IgD-negative memory B cell (primary cell): ENCODE data around the gene MAP7. TPM values are rescaled to one million over a fixed set of nuclear protein-coding genes. Genes with fewer than 3 reads are reported as not detected.
"Not testable (repeated sequence)": the region's sequence is repeated elsewhere in the genome, so short reads cannot be mapped to it uniquely, and the experiment has no call there.

Source experiments
- H3K27ac Mint-ChIP-seq, 3 donors: one replicate each; pipeline ENCODE4 v1.8.0; 2020 to 2022; ENCODE audit warnings: mild to moderate bottlenecking in 3 of 3, mixed read lengths in 3 of 3, moderate library complexity in 1 of 3
- H3K27me3 Mint-ChIP-seq: one replicate; pipeline ENCODE4 v1.8.0; 2021; ENCODE audit warnings: mixed read lengths
- H3K36me3 Mint-ChIP-seq: one replicate; pipeline ENCODE4 v1.8.0; 2020; ENCODE audit warnings: mild to moderate bottlenecking, mixed read lengths
- H3K4me1 Mint-ChIP-seq, 3 donors: one replicate each; pipeline ENCODE4 v1.8.0; 2020 to 2022; ENCODE audit warnings: mixed read lengths in 3 of 3, mild to moderate bottlenecking in 1 of 3
- H3K4me3 Mint-ChIP-seq, 4 donors: one replicate each; pipeline ENCODE4 v1.8.0; 2020 to 2022; ENCODE audit warnings: mild to moderate bottlenecking in 4 of 4, mixed read lengths in 4 of 4, moderate library complexity in 3 of 4
- H3K9me3 Mint-ChIP-seq, 3 donors: one replicate each; pipeline ENCODE4 v1.8.0; 2020 to 2021; ENCODE audit warnings: mixed read lengths in 3 of 3, mild to moderate bottlenecking in 1 of 3
- polyA plus RNA-seq: library from polyadenylated mRNA; unstranded; fragments of 300-500 nt; fragmentation: Illumina TruSeq; gene quantifications from one replicate; pipeline ENCODE4 v1.2.3, GENCODE V29; 2021

The MAP7 gene
- polyA plus RNA-seq, 1 donor from 2014 or later = 4.0 TPM

GRCh38 chr6:136467186-136467585 is 83.0 kb downstream of the MAP7 start:
- H3K27me3 Mint-ChIP-seq = peaks cover 12% of the 10 kb centered on the region
- H3K36me3 Mint-ChIP-seq = no peaks in the 10 kb centered on the region
- H3K4me3 Mint-ChIP-seq = no peak overlapping the region
- no peak overlapping the region for H3K27ac Mint-ChIP-seq
- no peaks in the 10 kb centered on the region for H3K9me3 Mint-ChIP-seq
- peaks cover 0 to 9% (median 5%) of the 10 kb centered on the region in 3 donors for H3K4me1 Mint-ChIP-seq

GRCh38 chr6:136466777-136467176 is 83.4 kb downstream of the MAP7 start:
- Mint-ChIP-seq H3K4me1 (peaks cover 0 to 9% (median 5%) of the 10 kb centered on the region in 3 donors), H3K36me3 (no peaks in the 10 kb centered on the region), H3K9me3 (no peaks in the 10 kb centered on the region), H3K27me3 (peaks cover 12% of the 10 kb centered on the region), H3K27ac (no peak overlapping the region), H3K4me3 (no peak overlapping the region)

- Mint-ChIP-seq H3K9me3 (no peaks in the 10 kb centered on the region), H3K4me1 (peaks cover 0 to 6% (median 5%) of the 10 kb centered on the region in 3 donors), H3K4me3 (no peak overlapping the region), H3K36me3 (no peaks in the 10 kb centered on the region), H3K27ac (no peak overlapping the region), H3K27me3 (peaks cover 10% of the 10 kb centered on the region)
Observed at GRCh38 chr6:136465766-136466303, 84.4 kb downstream of the MAP7 start.

GRCh38 chr6:136464874-136465273 is 85.3 kb downstream of the MAP7 start:
- H3K4me1 Mint-ChIP-seq = peaks cover 0 to 6% (median 5%) of the 10 kb centered on the region in 3 donors
- H3K9me3 Mint-ChIP-seq = no peaks in the 10 kb centered on the region
- H3K36me3 Mint-ChIP-seq = no peaks in the 10 kb centered on the region
- peaks cover 12% of the 10 kb centered on the region for H3K27me3 Mint-ChIP-seq
- no peak overlapping the region for H3K27ac Mint-ChIP-seq
- H3K4me3 Mint-ChIP-seq = no peak overlapping the region

- Mint-ChIP-seq H3K4me1 (peaks cover 0 to 6% (median 5%) of the 10 kb centered on the region in 3 donors), H3K27me3 (peaks cover 11% of the 10 kb centered on the region), H3K27ac (no peak overlapping the region), H3K36me3 (no peaks in the 10 kb centered on the region), H3K9me3 (no peaks in the 10 kb centered on the region), H3K4me3 (no peak overlapping the region)
Observed at GRCh38 chr6:136464148-136464547, 86.1 kb downstream of the MAP7 start.

GRCh38 chr6:136463743-136464142 is 86.5 kb downstream of the MAP7 start:
- Mint-ChIP-seq H3K27ac (no peak overlapping the region), H3K36me3 (no peaks in the 10 kb centered on the region), H3K27me3 (peaks cover 11% of the 10 kb centered on the region), H3K9me3 (no peaks in the 10 kb centered on the region), H3K4me3 (no peak overlapping the region), H3K4me1 (peaks cover 0 to 6% (median 5%) of the 10 kb centered on the region in 3 donors)

- Mint-ChIP-seq H3K9me3 (peaks cover 0 to 6% (median 5%) of the 10 kb centered on the region in 3 donors), H3K27me3 (peaks cover 8% of the 10 kb centered on the region)
Observed at GRCh38 chr6:136446579-136447187, 103.5 kb downstream of the MAP7 start.

GRCh38 chr6:136446145-136446544 is 104.1 kb downstream of the MAP7 start:
- Mint-ChIP-seq H3K36me3 (no peaks in the 10 kb centered on the region), H3K27me3 (peaks cover 8% of the 10 kb centered on the region), H3K4me1 (no peaks in the 10 kb centered on the region), H3K4me3 (no peak overlapping the region), H3K9me3 (peaks cover 0 to 3% (median 2%) of the 10 kb centered on the region in 3 donors), H3K27ac (no peak overlapping the region)

More at GRCh38 chr6:136446579-136447187, 103.5 kb downstream of the MAP7 start:
- Mint-ChIP-seq H3K4me3 (no peak overlapping the region), H3K27ac (no peak overlapping the region), H3K36me3 (no peaks in the 10 kb centered on the region), H3K4me1 (no peaks in the 10 kb centered on the region)

GRCh38 chr6:136445063-136445462 is 105.2 kb downstream of the MAP7 start:
- peaks cover 0 to 2% (median 0%) of the 10 kb centered on the region in 3 donors for H3K9me3 Mint-ChIP-seq
- H3K36me3 Mint-ChIP-seq = no peaks in the 10 kb centered on the region
- peaks cover 8% of the 10 kb centered on the region for H3K27me3 Mint-ChIP-seq
- no peak overlapping the region for H3K4me3 Mint-ChIP-seq
- no peak overlapping the region for H3K27ac Mint-ChIP-seq
- no peaks in the 10 kb centered on the region for H3K4me1 Mint-ChIP-seq

- no peak overlapping the region for H3K27ac Mint-ChIP-seq
- no peaks in the 10 kb centered on the region for H3K4me1 Mint-ChIP-seq
- no peak overlapping the region for H3K4me3 Mint-ChIP-seq
- no peaks in the 10 kb centered on the region for H3K27me3 Mint-ChIP-seq
- no peaks in the 10 kb centered on the region for H3K9me3 Mint-ChIP-seq
- H3K36me3 Mint-ChIP-seq = no peaks in the 10 kb centered on the region
Observed at GRCh38 chr6:136440203-136440602, 110.0 kb downstream of the MAP7 start.

- H3K27ac Mint-ChIP-seq = no peak overlapping the region
- no peaks in the 10 kb centered on the region for H3K9me3 Mint-ChIP-seq
- no peaks in the 10 kb centered on the region for H3K36me3 Mint-ChIP-seq
- H3K4me3 Mint-ChIP-seq = no peak overlapping the region
- H3K27me3 Mint-ChIP-seq = no peaks in the 10 kb centered on the region
- no peaks in the 10 kb centered on the region for H3K4me1 Mint-ChIP-seq
Observed at GRCh38 chr6:136439514-136440190, 110.6 kb downstream of the MAP7 start.

GRCh38 chr6:136438441-136438840 is 111.8 kb downstream of the MAP7 start:
- Mint-ChIP-seq H3K27me3 (no peaks in the 10 kb centered on the region), H3K9me3 (no peaks in the 10 kb centered on the region), H3K4me1 (no peaks in the 10 kb centered on the region), H3K36me3 (no peaks in the 10 kb centered on the region), H3K4me3 (no peak overlapping the region), H3K27ac (no peak overlapping the region)

GRCh38 chr6:136437246-136437645 is 113.0 kb downstream of the MAP7 start:
- H3K27ac Mint-ChIP-seq = no peak overlapping the region
- no peak overlapping the region for H3K4me3 Mint-ChIP-seq
- no peaks in the 10 kb centered on the region for H3K36me3 Mint-ChIP-seq
- H3K27me3 Mint-ChIP-seq = no peaks in the 10 kb centered on the region
- no peaks in the 10 kb centered on the region for H3K4me1 Mint-ChIP-seq
- H3K9me3 Mint-ChIP-seq = no peaks in the 10 kb centered on the region

GRCh38 chr6:136435101-136435500 is 115.1 kb downstream of the MAP7 start:
- Mint-ChIP-seq H3K27me3 (no peaks in the 10 kb centered on the region), H3K4me1 (no peaks in the 10 kb centered on the region), H3K36me3 (no peaks in the 10 kb centered on the region), H3K9me3 (no peaks in the 10 kb centered on the region), H3K27ac (no peak overlapping the region), H3K4me3 (no peak overlapping the region)

GRCh38 chr6:136431306-136431705 is 118.9 kb downstream of the MAP7 start:
- not testable (repeated sequence) for H3K4me1 Mint-ChIP-seq, H3K4me3 Mint-ChIP-seq, H3K27me3 Mint-ChIP-seq, H3K9me3 Mint-ChIP-seq, H3K36me3 Mint-ChIP-seq, H3K27ac Mint-ChIP-seq
